HepG2 (cell line): ENCODE data around the gene FNDC4. TPM values are rescaled to one million over a fixed set of nuclear protein-coding genes. Genes with fewer than 3 reads are reported as not detected.

Experiments
- ATAC-seq: fragments of 200-7000 bp; cut with Tn5 transposase; 3 replicates; pipeline ENCODE4 v1.9.1; 2020; ENCODE audit warnings: mild to moderate bottlenecking, moderate library complexity
- BruUV-seq: library from RNA; stranded (reverse); fragments of 400-500 nt; replicated peaks from 2 replicates; lab custom pipeline; 2021; lab: Mats Ljungman, UMichigan
- CTCF ChIA-PET: fragments of 300-600 bp; formaldehyde crosslinking; extraction: SDS; loops from one replicate; lab custom pipeline; 2021; ENCODE audit warnings: low total read pairs, inconsistent platforms, low intra/inter-chr PET ratio; lab: Yijun Ruan, JAX
- POLR2A ChIA-PET: fragments of 350-600 bp; sonication (Branson Sonifier 250); formaldehyde crosslinking; loops from one replicate; lab custom pipeline; 2020; ENCODE audit warnings: antibody characterized with exemption, inconsistent platforms; lab: Yijun Ruan, JAX
- DNase-seq: peaks from one replicate; pipeline ENCODE4 v3.0.0-alpha.2; 2015; ENCODE audit warnings: low spot score
- FAIRE-seq: peaks from 3 replicates; lab custom pipeline; 2011; peaks lifted over from hg19 to GRCh38; lab: Jason Lieb, UNC
- H2AFZ ChIP-seq: one replicate; pipeline ENCODE4 v1.6.1; 2011; ENCODE audit warnings: low read length, inconsistent platforms
- H3K27ac ChIP-seq: fragments of 300-600 bp; 3 replicates; pipeline ENCODE4 v1.8.0; 2011; ENCODE audit warnings: mixed run types, mild to moderate bottlenecking, mixed read lengths, low read length, inconsistent platforms; ENCODE audit not compliant: insufficient read depth; ENCODE audit errors: extremely low read length
- H3K27me3 ChIP-seq, 2 experiments: fragments of 200-600 bp in 1 of 2; 2 replicates in 1 of 2; 3 replicates in 1 of 2; pipeline versions ENCODE4 v1.6.0 to v1.8.0; 2011; ENCODE audit warnings: low read length in 2 of 2, mild to moderate bottlenecking in 2 of 2, moderate library complexity in 2 of 2, inconsistent platforms in 1 of 2; ENCODE audit not compliant: insufficient read depth in 2 of 2, control insufficient read depth in 1 of 2
- H3K36me3 ChIP-seq, 2 experiments: fragments of 200-600 bp in 1 of 2; replicated peaks in 1 of 2; 2 replicates in 1 of 2; 3 replicates in 1 of 2; pipeline versions ENCODE4 v1.5.1 to v1.8.0; 2011; ENCODE audit warnings: low read length in 2 of 2, inconsistent platforms in 1 of 2; ENCODE audit not compliant: insufficient read depth in 2 of 2, control insufficient read depth in 1 of 2
- H3K4me1 ChIP-seq: 2 replicates; pipeline ENCODE4 v1.5.1; 2012; ENCODE audit warnings: low read length, inconsistent platforms; ENCODE audit not compliant: insufficient read depth
- H3K4me2 ChIP-seq: 2 replicates; pipeline ENCODE4 v1.6.0; 2011; ENCODE audit warnings: low read depth, low read length, inconsistent platforms
- H3K4me3 ChIP-seq, 3 experiments: fragments of 200-600 bp in 1 of 3; sonication (generic), shearing (Covaris generic) in 1 of 3; replicated peaks in 1 of 3; 2 replicates each; pipeline ENCODE4 v1.5.1; 2011 to 2016; ENCODE audit warnings: low read length in 3 of 3, inconsistent platforms in 2 of 3, low read depth in 2 of 3, mild to moderate bottlenecking in 2 of 3, control low read depth in 1 of 3, mixed read lengths in 1 of 3; ENCODE audit not compliant: insufficient read depth in 1 of 3
- H3K79me2 ChIP-seq: one replicate; pipeline ENCODE4 v1.6.1; 2011; ENCODE audit warnings: low read length, inconsistent platforms; ENCODE audit not compliant: insufficient read depth
- H3K9ac ChIP-seq: 2 replicates; pipeline ENCODE4 v1.6.0; 2011; ENCODE audit warnings: mild to moderate bottlenecking, low read depth, low read length, inconsistent platforms; ENCODE audit not compliant: insufficient read depth
- H3K9me3 ChIP-seq: 2 replicates; pipeline ENCODE4 v1.5.1; 2012; ENCODE audit warnings: mild to moderate bottlenecking, low read length
- H4K20me1 ChIP-seq: 2 replicates; pipeline ENCODE4 v1.6.0; 2011; ENCODE audit warnings: inconsistent platforms, mild to moderate bottlenecking, low read length, moderate library complexity; ENCODE audit not compliant: insufficient read depth
- CC2D1A ChIP-seq: sonication (generic); formaldehyde crosslinking; IDR thresholded peaks from 2 replicates; pipeline ENCODE4 v1.8.1; 2023; ENCODE audit warnings: mild to moderate bottlenecking, missing genetic modification reagents
- CEBPB ChIP-seq: IDR thresholded peaks from 2 replicates; pipeline ENCODE4 v1.6.1; 2011; ENCODE audit warnings: low read depth, low read length, improper control_type of control experiment, borderline replicate concordance
- CEBPG ChIP-seq: IDR thresholded peaks from 2 replicates; pipeline ENCODE4 v1.6.1; 2016
- DNMT1 ChIP-seq: sonication (generic); formaldehyde crosslinking; IDR thresholded peaks from 2 replicates; pipeline ENCODE4 v1.5.1; 2020; ENCODE audit warnings: mild to moderate bottlenecking, missing genetic modification reagents
- GTF3A ChIP-seq: sonication (generic); formaldehyde crosslinking; conservative IDR thresholded peaks from 2 replicates; pipeline ENCODE4 v1.4.0; 2020; ENCODE audit warnings: mild to moderate bottlenecking, missing genetic modification reagents
- KDM3A ChIP-seq: IDR thresholded peaks from 2 replicates; pipeline ENCODE4 v1.6.1; 2018; ENCODE audit warnings: low read depth, missing compliant biosample characterization
- KDM5B ChIP-seq: sonication (generic); formaldehyde crosslinking; IDR thresholded peaks from 2 replicates; pipeline ENCODE4 v1.4.0; 2020; ENCODE audit warnings: missing genetic modification reagents, mild to moderate bottlenecking, borderline replicate concordance
- NR1H2 ChIP-seq: sonication (generic); formaldehyde crosslinking; IDR thresholded peaks from 2 replicates; pipeline ENCODE4 v1.8.1; 2022; ENCODE audit warnings: low read depth, missing genetic modification reagents, borderline replicate concordance
- RXRA ChIP-seq: sonication (generic); formaldehyde crosslinking; IDR thresholded peaks from 2 replicates; pipeline ENCODE4 v1.5.1; 2020; ENCODE audit warnings: missing genetic modification reagents
- SKI ChIP-seq: fragments of 450-650 bp; IDR thresholded peaks from one replicate; pipeline ENCODE4 v1.6.1; 2018; ENCODE audit warnings: mild to moderate bottlenecking; ENCODE audit not compliant: partially characterized antibody
- SMC3 ChIP-seq: IDR thresholded peaks from 2 replicates; pipeline ENCODE4 v1.6.1; 2011; ENCODE audit warnings: low read length, improper control_type of control experiment
- SRSF1 ChIP-seq: fragments of 200-400 bp; formaldehyde crosslinking; optimal IDR thresholded peaks from 2 replicates; pipeline ENCODE3; 2017; ENCODE audit warnings: mild to moderate bottlenecking, low read depth, low read length, moderate library complexity
- ZEB1 ChIP-seq: IDR thresholded peaks from 2 replicates; pipeline ENCODE4 v1.6.1; 2012; ENCODE audit warnings: mild to moderate bottlenecking, low read depth, inconsistent platforms; ENCODE audit not compliant: insufficient replicate concordance
- ZMYM3 ChIP-seq: sonication (generic); formaldehyde crosslinking; IDR thresholded peaks from 2 replicates; pipeline ENCODE4 v1.5.1; 2020; ENCODE audit warnings: mild to moderate bottlenecking, missing genetic modification reagents
- ZNF660 ChIP-seq: sonication (generic); formaldehyde crosslinking; IDR thresholded peaks from 2 replicates; pipeline ENCODE4 v1.5.1; 2020; ENCODE audit warnings: mild to moderate bottlenecking, low read depth, missing genetic modification reagents, borderline replicate concordance
- ZNF878 ChIP-seq: sonication (generic); formaldehyde crosslinking; IDR thresholded peaks from 2 replicates; pipeline ENCODE4 v1.8.1; 2023; ENCODE audit warnings: mild to moderate bottlenecking, missing genetic modification reagents, moderate library complexity
- WGBS: methylation state at CpG from one replicate; pipeline ENCODE4 v1.1.6; 2017; ENCODE audit warnings: low lambda C conversion rate; 5-methylcytosine and 5-hydroxymethylcytosine counted together
- in situ Hi-C: cut with HindIII; loops from 2 replicates; pipeline ENCODE4 v1.10.0; 2017; ENCODE audit warnings: low pct_unique_long_range_greater_than_20kb; ENCODE audit not compliant: extremely low pct_ligation_motif_present
- intact Hi-C: fragments of 100-400 bp; cut with micrococcal nuclease; formaldehyde crosslinking; loops from one replicate; pipeline ENCODE4 v1.10.0; 2022; ENCODE audit not compliant: unreplicated experiment
- polyA plus RNA-seq, 8 experiments: library from polyadenylated mRNA; depleted of rRNA in 3 of 8; stranded (reverse) in 7 of 8; unstranded in 1 of 8; fragments of >200 nt; fragmentation: Illumina TruSeq in 4 of 8; extraction: Trizol in 4 of 8; gene quantifications; 2 replicates each; pipeline versions ENCODE4 v1.2.1 to v1.2.3, GENCODE V29; 2011 to 2016; ENCODE audit warnings: low read depth in 4 of 8, missing spikeins in 1 of 8, mixed read lengths in 1 of 8; ENCODE audit not compliant: insufficient read depth in 1 of 8
- total RNA-seq, 5 experiments: library from RNA; depleted of rRNA; stranded (reverse); fragments of >200 nt; fragmentation: Illumina TruSeq; extraction: Trizol; gene quantifications; 2 replicates each; pipeline ENCODE4 v1.2.3, GENCODE V29; 2016; ENCODE audit warnings: low read depth in 1 of 5
- TF ChIP-seq, protein P1 (sequence below): conservative IDR thresholded peaks from 2 replicates; pipeline ENCODE4 v1.6.1; 2018; ENCODE audit warnings: missing genetic modification reagents
- TF ChIP-seq, protein P2 (sequence below): sonication (generic); formaldehyde crosslinking; IDR thresholded peaks from 2 replicates; pipeline ENCODE4 v1.4.0; 2020; ENCODE audit warnings: missing genetic modification reagents

The FNDC4 gene
- total and polyA plus RNA-seq, 2 of the 13 experiments (the other 11 are each of a cell fraction or from before 2014, with no cell fraction given) = 9.0 to 17.4 TPM

DNA sequence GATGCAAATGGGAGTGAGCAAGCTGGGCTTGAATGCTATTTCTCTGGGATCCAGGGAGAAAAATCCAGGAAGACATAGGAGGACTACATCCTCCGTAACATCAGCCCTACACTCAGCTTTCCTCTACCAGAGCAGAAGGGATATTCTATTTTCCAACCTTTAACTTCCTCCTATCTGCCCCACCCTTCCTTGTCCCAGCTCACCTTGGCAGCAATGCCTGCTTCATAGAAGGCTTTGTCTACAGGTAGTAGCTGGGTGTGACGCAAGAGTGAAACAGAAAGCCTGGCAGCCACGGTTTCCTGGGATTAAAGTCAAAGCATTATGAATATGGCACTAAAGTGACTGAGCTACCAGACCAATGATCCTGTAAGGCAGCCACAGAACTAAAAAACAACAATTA, 48.9 kb downstream of the FNDC4 start:
- BruUV-seq = no TSS peak
- H3K27me3 ChIP-seq = no peaks in the 10 kb centered on the region
- FAIRE-seq (no peak), DNase-seq (peak; percentile 33), ATAC-seq (no peak)
- H3K9ac ChIP-seq = no peak overlapping the region
- H3K4me3 ChIP-seq = no peak overlapping the region
- intact Hi-C loops (no loop called here), in situ Hi-C loops (no loop called here)
- no peaks in the 10 kb centered on the region for H4K20me1 ChIP-seq
- TF ChIP-seq GTF3A (CRISPR knock-in tag) (no peak), NR1H2 (CRISPR knock-in tag) (no peak), CC2D1A (CRISPR knock-in tag) (no peak), CEBPB (peak; percentile 92), CEBPG (CRISPR knock-in tag) (peak; percentile 81), ZNF878 (CRISPR knock-in tag) (no peak), ZMYM3 (CRISPR knock-in tag) (no peak), DNMT1 (CRISPR knock-in tag) (no peak), KDM3A (CRISPR knock-in tag) (no peak), SRSF1 (no peak), ZEB1 (peak; percentile 47), RXRA (CRISPR knock-in tag) (no peak), KDM5B (CRISPR knock-in tag) (no peak), ZNF660 (CRISPR knock-in tag) (no peak), SKI (no peak), SMC3 (peak; percentile 7; the same call in 1 of the 2 replicates)
- TF ChIP-seq, protein P1, sequence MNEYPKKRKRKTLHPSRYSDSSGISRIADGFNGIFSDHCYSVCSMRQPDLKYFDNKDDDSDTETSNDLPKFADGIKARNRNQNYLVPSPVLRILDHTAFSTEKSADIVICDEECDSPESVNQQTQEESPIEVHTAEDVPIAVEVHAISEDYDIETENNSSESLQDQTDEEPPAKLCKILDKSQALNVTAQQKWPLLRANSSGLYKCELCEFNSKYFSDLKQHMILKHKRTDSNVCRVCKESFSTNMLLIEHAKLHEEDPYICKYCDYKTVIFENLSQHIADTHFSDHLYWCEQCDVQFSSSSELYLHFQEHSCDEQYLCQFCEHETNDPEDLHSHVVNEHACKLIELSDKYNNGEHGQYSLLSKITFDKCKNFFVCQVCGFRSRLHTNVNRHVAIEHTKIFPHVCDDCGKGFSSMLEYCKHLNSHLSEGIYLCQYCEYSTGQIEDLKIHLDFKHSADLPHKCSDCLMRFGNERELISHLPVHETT = no peak
- TF ChIP-seq, protein P2, sequence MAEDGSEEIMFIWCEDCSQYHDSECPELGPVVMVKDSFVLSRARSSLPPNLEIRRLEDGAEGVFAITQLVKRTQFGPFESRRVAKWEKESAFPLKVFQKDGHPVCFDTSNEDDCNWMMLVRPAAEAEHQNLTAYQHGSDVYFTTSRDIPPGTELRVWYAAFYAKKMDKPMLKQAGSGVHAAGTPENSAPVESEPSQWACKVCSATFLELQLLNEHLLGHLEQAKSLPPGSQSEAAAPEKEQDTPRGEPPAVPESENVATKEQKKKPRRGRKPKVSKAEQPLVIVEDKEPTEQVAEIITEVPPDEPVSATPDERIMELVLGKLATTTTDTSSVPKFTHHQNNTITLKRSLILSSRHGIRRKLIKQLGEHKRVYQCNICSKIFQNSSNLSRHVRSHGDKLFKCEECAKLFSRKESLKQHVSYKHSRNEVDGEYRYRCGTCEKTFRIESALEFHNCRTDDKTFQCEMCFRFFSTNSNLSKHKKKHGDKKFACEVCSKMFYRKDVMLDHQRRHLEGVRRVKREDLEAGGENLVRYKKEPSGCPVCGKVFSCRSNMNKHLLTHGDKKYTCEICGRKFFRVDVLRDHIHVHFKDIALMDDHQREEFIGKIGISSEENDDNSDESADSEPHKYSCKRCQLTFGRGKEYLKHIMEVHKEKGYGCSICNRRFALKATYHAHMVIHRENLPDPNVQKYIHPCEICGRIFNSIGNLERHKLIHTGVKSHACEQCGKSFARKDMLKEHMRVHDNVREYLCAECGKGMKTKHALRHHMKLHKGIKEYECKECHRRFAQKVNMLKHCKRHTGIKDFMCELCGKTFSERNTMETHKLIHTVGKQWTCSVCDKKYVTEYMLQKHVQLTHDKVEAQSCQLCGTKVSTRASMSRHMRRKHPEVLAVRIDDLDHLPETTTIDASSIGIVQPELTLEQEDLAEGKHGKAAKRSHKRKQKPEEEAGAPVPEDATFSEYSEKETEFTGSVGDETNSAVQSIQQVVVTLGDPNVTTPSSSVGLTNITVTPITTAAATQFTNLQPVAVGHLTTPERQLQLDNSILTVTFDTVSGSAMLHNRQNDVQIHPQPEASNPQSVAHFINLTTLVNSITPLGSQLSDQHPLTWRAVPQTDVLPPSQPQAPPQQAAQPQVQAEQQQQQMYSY = 0 out of 2 replicates have a peak, but pooled peaks have one; percentile 3
- no peak overlapping the region for H2AFZ ChIP-seq
- H3K4me1 ChIP-seq = no peaks in the 10 kb centered on the region
- no peaks in the 10 kb centered on the region for H3K79me2 ChIP-seq
- CTCF ChIA-PET = no interaction called here
- no peaks in the 10 kb centered on the region for H3K9me3 ChIP-seq
- WGBS = 77% methylated on average over 3 of the region's 3 CpGs
- H3K4me2 ChIP-seq = no peak overlapping the region
- POLR2A ChIA-PET = interaction anchor here (0.7 to 1.4 kb wide), 4 partner anchors 16 to 36 kb away, joined by 3 to 4 read pairs (median 4); partner anchors contain the start of genes NRBP1 and PPM1G
- peaks cover 4 to 41% of the 10 kb centered on the region in 2 experiments for H3K36me3 ChIP-seq
- no peak overlapping the region for H3K27ac ChIP-seq
